HG02759 (cell line): ENCODE data around the gene SIAE.
A peak's percentile ranks its signal among the peaks of the same experiment; 100 is the strongest.

Experiments used
- ATAC-seq: cut with Tn5 transposase; IDR thresholded peaks from one replicate; pipeline ENCODE4 v1.9.1; 2021; ENCODE audit warnings: mild to moderate bottlenecking, moderate library complexity; ENCODE audit not compliant: unreplicated experiment

Gene SIAE

DNA sequence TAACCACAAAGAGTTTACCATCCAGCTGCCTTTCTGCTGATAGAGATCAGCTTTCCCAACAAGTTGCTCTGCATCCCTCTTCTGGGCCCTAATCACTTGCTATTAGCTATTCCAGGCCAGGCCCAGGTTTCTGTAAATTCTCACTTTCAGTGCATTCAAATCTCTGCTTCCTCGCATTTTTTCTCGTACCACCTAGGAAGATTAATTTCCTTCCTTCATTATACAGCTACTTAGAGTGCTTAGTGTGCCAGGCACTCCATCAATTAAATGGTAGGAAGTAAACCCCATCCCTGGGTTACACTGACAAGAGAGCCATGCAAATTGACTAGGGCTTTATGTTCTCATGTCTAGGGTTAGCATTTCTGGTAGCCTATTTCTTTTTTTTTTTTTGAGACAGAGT is 9.7 kb downstream of the SIAE start:
- no peak for ATAC-seq

DNA sequence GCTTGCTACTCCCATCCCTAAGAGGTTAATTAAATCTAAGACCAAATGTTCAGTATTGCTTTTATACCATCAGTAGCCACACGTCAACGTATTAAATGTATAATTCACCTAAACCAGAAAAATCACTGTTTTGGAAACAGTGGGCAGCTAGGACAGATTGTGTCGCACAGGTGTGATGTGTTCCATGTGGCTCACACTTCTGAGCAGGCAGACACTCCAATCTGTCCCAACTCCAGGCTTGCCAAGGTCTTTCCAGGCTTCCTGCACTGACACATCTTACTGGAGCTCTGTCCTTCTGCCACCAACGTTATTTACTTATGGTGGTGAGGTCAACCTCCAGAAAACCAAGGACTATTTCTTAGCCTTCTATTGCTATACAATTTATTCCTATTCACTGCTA is 11.4 kb downstream of the SIAE start:
- ATAC-seq = no peak

DNA sequence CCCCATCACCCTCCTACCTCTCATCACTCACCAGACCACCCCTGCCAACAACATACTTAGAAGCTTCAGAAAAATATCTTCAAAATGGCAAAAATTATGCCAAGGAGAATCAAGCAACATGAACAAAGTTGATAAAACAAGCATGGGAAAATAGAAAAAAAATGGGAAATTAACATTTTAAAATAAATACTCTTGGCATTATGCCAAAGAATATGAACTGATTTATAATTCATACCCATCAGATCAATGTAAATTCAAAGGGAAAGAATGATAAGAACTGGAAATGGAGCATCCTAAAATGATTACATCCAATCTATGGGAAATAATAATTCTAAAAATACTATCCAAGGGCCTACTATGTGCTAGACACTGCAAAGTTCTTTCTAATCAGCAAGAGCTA is 12.0 kb downstream of the SIAE start:
- no peak for ATAC-seq

DNA sequence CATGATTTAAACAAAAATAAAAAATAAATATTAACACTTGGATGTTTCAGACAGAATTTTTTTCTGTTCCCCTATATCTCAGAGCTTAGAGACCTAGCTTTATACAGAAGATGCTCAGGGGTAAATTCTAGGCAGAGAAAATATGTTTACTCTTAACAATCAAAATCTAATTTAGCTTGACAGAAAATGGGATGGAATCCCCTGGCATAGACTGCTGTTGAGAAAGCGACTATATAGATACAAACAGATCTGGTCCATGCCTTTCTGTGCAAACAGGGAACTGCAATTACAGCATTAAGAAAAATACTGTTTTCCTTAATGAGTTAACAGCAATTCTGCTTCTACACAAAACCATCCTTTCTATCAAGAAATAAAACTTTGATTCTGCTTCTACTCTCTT is 14.6 kb downstream of the SIAE start:
- no peak for ATAC-seq

DNA sequence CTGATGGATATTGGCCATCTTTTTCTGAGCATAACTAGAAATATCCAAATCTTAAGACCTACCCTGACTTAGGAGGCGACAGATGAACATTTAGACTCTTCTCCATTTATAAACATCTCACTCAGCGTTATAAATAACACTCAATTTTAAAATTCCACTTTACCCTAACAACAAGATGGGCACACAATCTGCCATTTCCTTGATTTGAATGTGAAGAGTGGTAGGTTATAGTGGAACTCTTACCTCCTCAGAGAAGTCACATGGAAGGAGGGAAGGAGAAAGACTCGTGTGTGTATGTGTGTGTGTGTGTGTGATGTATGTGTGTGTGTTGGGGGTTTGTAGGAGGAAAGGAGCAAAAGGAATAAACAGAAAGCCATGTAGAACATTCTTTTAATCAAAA is 15.0 kb downstream of the SIAE start:
- no peak for ATAC-seq

DNA sequence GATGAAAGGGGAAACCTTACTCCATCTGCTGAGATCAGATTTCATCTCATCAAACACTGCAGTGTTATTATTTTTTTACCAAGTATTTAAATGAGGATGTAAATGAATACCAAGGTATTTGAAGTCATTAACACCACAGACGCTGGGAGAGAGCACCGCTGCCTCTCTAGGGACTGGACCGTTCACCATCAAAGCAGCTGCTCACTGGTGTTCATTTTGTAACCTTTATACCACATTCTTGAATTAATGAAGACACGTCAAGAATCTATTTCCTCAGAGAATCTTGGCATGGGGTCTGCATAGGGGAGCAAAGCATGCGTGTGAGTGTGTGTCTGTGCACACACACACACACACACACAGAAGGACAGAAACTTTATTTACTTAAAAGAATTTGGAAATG is 15.6 kb downstream of the SIAE start:
- no peak for ATAC-seq

DNA sequence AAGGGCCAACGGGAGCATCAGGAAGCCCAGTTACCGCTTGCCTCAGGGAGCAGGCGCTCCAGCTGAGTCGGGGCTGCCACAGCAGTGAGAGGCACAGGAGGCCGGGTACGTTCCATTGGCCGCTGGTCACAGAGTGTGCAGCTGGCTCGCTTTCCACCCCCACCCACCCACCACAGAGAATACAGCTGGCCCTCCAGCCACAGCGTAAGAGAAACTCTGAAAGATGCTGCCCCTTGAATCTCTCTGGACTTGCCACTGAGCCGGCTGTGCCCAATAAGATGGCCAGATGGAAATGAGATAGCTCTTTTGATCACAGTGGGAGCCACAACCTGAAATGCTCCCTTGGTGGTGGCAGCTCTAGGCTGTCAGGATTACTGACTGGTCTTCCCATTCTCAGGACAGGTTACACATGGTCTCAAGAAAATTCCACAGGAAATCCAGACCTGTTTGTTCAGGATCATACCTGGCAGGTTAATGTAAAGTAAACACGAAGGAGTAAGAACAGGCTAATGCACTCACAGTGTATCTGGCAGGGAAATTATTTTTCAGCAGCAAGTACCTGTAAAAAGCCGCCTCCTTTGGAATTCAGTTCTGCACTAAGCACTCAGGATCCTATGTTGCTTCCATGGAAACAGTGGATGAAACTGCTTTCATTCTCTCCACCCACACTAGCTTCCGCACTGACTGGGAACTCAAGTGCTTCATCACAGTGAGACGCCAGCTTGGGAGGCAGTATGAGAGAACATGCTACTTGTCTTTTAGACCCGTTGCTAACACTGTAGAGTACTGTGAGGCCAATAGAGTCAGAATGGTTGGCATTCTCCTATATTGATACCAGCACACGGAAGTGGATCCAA is 16.5 kb downstream of the SIAE start:
- no peak for ATAC-seq

DNA sequence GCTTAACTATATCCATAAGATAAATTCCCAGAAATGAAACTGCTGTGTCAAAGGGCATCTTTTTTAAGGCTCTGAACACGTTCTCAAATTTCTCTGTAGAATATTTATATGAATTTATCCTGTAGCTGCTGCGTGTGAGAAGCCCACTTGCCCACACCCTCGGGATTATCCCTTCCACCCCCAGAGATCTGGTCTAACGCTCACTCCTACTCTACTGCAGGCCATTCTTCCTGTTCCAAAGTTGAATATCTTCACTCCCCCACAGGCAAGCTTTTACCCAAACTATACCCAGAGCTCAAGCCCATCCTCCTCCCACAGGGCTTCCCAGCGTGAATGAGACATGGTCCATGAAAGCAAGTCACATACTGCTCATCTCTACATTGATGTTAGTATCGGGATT is 24.9 kb downstream of the SIAE start:
- ATAC-seq = no peak

DNA sequence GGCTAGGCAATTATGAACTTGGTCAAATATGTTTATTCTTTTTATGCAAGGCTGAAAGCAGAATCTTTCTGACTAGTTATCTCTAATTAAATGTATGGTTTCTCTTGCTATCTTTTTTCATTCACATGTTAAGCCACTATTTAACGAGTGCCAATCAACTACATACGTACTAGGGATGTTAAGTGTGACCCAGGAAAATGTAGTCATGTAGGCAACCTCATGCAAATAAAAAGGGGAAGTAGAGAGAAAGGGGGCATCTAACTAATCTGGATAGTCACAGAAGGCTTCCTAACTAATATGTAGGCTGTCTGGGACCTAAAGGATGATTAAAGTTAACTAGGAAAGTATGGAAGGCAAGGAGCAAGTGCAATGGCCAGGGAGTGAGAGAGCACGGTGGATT is 27.4 kb downstream of the SIAE start:
- no peak for ATAC-seq

DNA sequence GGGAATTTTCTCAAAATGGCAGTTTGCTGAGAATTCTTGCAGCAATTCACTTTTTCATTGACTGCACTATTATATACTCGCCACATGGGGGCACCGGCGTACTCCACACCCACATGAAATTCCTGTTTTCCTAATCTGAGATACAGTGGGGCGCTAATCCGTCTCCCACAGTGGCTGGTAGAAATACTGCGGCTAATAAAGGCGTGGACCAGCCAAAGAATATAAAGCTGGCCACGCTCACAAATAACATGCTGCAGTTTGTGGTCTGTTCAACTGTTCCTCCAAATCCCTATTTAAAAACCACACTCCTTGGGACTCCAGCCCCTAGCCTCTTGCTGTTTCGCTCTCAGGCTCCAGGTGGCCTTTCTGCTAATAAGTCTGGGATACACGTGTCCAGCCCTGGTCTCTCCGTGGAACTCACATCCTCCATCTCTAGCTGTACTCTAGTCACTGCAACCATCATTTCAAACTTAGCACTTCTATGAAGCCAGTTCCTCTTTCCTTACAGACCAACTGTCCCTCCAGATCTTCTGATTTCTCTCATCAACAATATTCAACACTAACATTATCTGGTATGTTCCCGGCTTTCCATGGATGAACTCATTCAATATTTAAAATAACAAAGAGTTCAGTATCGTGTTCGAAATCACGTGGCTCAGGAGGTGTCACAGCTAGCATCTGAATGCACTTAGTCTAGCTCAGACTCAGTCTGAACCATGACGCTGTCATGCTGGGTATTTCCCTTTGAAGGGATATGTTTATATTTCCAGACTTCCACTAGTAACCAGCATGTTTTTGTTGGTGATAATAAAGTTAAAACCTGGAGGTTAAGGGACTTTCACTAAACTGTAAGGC is 28.9 kb downstream of the SIAE start:
- peak; percentile 63 for ATAC-seq

DNA sequence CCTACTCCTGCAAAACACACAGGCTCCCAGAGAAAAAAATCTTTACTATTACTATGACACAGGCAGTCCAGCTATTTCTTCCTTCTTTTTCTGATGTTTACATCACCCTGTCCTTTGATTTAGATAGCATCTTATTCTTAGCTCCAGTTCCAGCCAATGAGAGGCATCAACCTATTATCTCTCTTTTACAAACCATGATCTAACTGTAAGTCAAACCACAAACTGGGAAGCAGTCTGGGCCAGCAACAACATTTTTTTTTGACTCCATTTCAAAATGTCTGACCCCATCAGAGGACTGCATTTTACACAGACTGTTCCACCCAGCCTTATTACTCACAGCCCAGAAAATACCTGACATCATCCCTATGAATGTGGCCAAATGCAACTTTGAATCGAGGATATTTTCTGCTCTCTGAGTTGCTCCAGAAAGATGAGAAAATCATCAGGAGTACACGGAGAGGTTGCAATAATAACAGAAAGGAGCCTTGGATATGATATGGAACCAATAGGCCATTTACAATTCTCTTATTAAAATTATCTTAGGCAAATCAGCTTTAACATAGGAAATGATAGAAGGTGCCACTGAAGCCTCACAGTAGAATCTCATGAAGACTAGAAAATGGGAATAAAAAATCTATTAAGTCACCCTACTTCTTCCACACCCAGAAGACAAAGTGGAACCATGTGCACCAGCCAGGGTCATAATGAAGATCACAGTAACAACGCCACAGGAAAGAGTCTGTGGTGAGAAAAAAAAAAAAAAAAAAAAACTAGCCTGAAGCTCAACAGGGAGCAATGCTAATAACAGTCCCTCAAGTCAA is 29.7 kb downstream of the SIAE start:
- no peak for ATAC-seq

DNA sequence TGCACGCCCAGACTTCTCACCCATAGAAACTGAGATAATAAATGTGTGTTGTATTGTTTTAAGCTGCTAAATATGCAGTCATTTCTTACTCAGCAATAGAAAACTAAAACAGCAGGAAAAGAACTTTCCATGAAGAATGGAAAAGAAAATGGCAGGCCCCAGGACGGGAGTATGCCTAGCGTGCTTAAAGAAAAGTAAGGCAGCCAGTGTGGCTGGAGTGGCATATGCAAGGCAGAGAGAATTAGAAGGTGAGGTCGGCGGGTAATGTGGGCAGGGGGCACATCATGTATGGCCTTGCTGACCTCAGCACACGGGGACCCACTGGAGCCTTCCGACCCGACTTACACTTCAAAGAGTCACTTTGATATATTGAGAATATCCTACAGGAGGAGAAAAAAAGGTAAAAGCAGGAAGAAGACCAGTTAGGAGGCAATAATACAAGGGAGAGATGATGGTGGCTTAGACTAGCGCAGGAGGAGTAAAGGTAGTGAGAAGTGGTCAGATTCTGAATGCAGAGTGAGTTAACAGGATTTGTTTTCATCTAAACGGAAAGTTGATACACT is 30.4 kb downstream of the SIAE start:
- ATAC-seq = no peak

DNA sequence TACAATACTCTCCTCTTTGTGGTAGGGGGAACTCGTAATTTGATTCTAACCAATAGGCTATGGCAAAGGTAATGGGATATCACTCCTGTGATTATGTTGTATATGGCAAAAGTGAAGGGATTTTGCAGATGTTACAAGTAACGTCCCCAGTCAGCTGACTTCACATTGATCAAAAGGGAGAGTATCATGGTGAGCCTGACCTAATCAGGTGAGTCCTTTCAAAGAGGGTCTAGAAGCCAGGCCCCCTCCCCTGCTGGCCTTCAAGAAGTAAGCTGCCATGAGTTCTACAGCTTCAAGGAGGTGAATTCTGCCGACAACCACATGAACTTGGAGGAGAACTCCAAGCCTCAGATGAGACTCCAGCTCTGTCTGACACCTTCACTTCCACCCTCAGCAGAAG is 30.9 kb downstream of the SIAE start:
- ATAC-seq = no peak

DNA sequence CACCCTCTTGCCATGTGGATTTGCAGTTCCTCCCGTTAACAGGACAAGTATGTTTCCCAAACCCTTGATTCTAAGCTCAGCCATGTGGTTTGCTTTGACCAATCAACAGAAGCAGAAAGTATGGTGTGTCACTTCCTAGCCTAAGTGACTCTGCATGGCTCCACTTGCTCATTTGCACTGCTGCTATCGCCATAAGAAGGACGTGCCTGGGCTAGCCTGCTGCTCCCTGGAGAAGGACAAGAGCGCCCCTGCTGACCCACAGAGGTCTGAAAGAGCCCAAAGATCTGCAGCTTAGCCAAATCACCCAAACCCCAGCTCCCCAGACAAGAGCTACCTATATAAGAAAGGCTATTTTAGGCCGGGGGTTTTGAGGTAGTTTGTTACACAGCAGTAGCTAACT is 32.9 kb downstream of the SIAE start:
- no peak for ATAC-seq

DNA sequence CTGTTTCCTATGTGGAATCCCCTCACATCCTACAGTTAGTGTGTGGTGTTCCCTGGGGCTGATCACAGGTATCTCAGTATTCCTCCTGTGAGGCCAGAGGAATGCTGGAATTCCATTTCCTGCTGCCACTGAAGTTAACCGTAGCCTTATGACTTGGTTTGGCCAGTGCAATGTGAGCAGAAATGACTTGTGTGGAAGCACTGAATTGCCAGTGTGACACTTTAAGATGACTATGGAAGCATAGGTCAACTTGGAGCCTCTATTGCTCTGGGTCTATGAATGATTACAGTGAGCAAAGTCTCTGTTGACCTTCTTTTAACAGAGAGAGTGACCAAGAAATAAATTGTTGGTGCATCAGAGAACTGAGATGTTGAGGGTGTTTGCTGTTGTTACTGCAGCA is 34.4 kb downstream of the SIAE start:
- ATAC-seq = no peak

DNA sequence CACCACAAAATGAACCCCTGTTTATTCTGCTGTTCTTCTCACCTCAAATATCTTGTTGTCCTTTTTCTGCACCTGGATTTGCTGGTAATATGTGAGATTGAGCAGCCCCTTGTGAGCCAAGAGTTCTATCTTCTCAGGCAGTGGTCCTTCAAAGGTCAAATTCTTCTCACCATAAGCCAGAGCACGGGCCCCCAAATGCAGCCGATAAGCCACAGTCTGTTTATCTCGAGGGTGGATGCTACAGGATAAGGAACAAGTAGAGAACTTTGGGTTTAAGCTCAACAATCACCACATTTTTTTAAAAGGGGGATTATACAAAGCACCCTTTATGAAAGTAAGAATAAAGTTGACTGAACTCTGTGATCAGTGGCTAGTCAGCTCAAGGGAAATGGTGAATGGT is 35.0 kb downstream of the SIAE start:
- ATAC-seq = no peak

DNA sequence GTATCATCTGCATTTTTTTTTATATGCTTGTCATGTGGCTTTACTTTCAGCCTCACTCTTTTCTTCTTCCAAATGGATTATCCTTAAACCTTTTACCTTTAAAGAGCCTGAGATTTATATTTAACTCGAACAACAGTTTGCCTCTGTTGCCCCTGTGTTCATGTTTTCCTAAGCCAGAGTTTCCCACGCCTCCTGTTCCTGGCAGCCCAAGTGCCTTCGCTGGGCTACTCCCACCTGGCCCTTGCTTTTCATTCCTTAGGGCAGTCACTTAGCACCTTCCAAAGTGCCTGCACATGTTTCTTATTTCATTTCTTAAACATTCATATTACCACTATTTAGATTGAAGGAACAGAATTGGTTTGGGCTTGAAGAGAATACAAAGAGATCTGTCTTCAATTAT is 37.6 kb downstream of the SIAE start:
- ATAC-seq = no peak

DNA sequence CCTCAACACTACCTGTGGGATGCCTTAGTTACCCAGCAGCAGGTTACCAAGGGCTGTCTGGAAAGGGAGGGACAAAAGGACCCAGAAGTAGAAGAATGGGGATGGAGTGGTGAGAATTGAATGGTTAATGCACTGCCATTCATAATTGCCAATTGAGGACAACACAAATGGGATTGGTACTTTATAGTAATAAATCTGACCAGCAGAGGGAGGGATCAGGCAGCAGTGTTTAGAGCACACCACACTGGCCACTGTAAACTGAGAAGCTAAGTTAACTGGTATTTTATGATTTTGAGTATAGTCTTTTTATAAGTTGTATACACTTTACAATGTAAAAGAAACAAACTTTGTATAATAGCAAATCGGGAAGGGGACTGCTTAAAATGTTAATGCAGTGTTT is 40.2 kb downstream of the SIAE start:
- no peak for ATAC-seq

DNA sequence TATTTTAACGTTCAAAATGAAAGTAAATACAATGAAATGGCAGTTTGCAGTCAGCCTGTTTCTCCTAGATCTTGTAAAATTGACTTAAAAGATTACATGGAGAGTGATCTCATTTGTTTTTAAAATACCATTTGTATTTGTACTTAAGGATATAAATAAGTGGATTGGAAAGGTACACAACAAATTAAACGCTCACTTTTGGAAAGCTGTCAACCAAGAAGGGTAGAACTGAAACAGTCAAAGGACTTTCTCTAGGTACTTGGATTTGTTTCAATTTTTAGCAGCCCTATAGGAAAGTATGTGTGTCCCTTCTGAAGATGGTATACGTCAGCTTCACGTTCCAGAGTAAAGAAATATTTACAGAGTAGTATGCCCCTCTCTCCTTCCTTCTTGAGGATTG is 43.6 kb downstream of the SIAE start:
- no peak for ATAC-seq

DNA sequence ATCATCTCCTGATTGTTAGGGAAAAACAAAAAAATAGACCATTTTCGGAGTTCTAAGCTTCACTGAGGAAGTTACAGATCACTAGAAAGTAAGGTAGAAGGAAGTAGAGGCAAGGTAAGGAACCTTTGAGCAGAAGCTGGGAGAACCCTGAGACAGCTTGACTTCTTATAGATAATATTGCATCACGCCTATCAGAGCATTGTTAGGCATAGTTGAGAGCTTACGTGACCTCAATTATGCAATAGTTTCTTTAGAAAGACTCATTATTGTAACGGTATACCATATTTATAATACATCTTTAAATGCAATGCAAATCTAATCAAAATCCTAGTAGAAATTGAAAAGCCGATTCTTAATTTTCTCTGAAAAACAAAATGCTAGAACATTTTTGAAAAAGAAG is 46.0 kb downstream of the SIAE start:
- no peak for ATAC-seq

DNA sequence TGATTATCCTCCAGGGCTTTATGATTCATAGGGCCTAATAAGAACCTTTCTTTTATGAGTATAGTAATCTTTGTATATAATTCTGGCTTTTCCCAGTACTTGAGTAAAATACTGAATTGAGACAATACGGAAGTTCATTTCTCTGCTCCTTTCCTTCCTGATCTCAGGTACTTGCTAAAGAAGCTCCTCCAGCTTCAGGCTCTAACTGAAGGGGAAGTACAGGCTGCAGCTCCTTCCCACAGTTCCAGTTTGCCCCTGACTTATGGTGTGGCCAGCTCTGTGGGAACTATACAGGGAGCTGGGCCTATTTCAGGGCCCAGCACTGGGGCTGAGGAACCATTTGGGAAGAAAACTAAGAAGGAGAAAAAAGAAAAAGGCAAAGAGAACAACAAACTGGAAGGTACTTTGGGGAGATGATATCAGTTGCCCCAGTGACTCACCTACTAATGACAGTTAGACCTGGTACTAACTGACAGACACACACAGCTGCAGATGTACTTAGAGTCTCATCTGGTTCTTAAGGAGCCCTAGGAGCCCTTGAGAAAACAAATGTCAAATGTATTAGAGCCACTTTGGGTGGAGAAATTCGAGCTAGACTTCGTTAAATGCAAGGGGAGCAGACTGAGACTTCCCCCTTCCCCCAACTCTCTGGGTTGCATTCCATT is 47.9 kb downstream of the SIAE start:
- ATAC-seq = no peak
